Parathyroid adenoma (tissue), 2 donors: ENCODE measurements around the gene SND1.

Experiments used
- H2AFZ ChIP-seq: fragments of 300-600 bp; sonication (generic); one replicate; pipeline ENCODE4 v1.7.0; 2017; ENCODE audit warnings: antibody characterized with exemption, mild to moderate bottlenecking
- H3K27ac ChIP-seq: fragments of 300-600 bp; sonication (generic); one replicate; pipeline ENCODE4 v1.7.0; 2017
- H3K27me3 ChIP-seq: fragments of 300-600 bp; sonication (generic); one replicate; pipeline ENCODE4 v1.7.0; 2017; ENCODE audit warnings: low read length; ENCODE audit not compliant: control insufficient read depth, insufficient read depth
- H3K36me3 ChIP-seq: fragments of 300-600 bp; sonication (generic); one replicate; pipeline ENCODE4 v1.7.0; 2017; ENCODE audit warnings: low read length; ENCODE audit not compliant: control insufficient read depth, insufficient read depth
- H3K4me1 ChIP-seq: fragments of 300-600 bp; sonication (generic); one replicate; pipeline ENCODE4 v1.7.0; 2017; ENCODE audit warnings: control low read depth
- H3K4me2 ChIP-seq: fragments of 300-600 bp; sonication (generic); one replicate; pipeline ENCODE4 v1.7.0; 2017; ENCODE audit warnings: low read length
- H3K4me3 ChIP-seq: fragments of 300-600 bp; sonication (generic); one replicate; pipeline ENCODE4 v1.7.0; 2017; ENCODE audit warnings: low read depth, low read length
- H3K79me2 ChIP-seq: fragments of 300-600 bp; sonication (generic); one replicate; pipeline ENCODE4 v1.7.0; 2017; ENCODE audit warnings: control low read depth
- H3K9ac ChIP-seq: fragments of 300-600 bp; sonication (generic); one replicate; pipeline ENCODE4 v1.7.0; 2017; ENCODE audit warnings: mild to moderate bottlenecking
- H3K9me3 ChIP-seq: fragments of 300-600 bp; sonication (generic); one replicate; pipeline ENCODE4 v1.7.0; 2017; ENCODE audit warnings: low read length; ENCODE audit not compliant: control insufficient read depth
- CTCF ChIP-seq: fragments of 300-600 bp; sonication (generic); IDR thresholded peaks from one replicate; pipeline ENCODE4 v1.7.0; 2017; ENCODE audit warnings: antibody characterized with exemption, mild to moderate bottlenecking
- donor health status: primary hyperparathyroidism.

The SND1 gene

GRCh38 chr7:127981965-127982364 is 330.0 kb downstream of the SND1 start:
- Histone ChIP-seq H2AFZ (no peak overlapping the region), H3K36me3 (no peaks in the 10 kb centered on the region), H3K9ac (no peak overlapping the region), H3K9me3 (no peaks in the 10 kb centered on the region), H3K4me2 (no peak overlapping the region), H3K79me2 (no peaks in the 10 kb centered on the region), H3K27me3 (no peaks in the 10 kb centered on the region), H3K4me1 (peaks cover 13% of the 10 kb centered on the region), H3K27ac (no peak overlapping the region), H3K4me3 (no peak overlapping the region)
- no peak for TF ChIP-seq CTCF

- Histone ChIP-seq H3K4me1 (peaks cover 26% of the 10 kb centered on the region), H3K27ac (no peak overlapping the region), H3K27me3 (no peaks in the 10 kb centered on the region), H3K4me2 (peak overlapping the region; percentile 6), H3K9me3 (no peaks in the 10 kb centered on the region), H3K36me3 (no peaks in the 10 kb centered on the region), H2AFZ (no peak overlapping the region), H3K79me2 (no peaks in the 10 kb centered on the region), H3K4me3 (no peak overlapping the region), H3K9ac (no peak overlapping the region)
- TF ChIP-seq CTCF: no peak
These were observed 331.9 kb downstream of the SND1 start for GRCh38 chr7:127983804-127984332.

GRCh38 chr7:127986581-127987521 is 334.9 kb downstream of the SND1 start:
- H3K4me3 ChIP-seq: no peak overlapping the region
- peaks cover 26% of the 10 kb centered on the region for H3K4me1 ChIP-seq
- no peaks in the 10 kb centered on the region for H3K27me3 ChIP-seq
- no peaks in the 10 kb centered on the region for H3K79me2 ChIP-seq
- no peaks in the 10 kb centered on the region for H3K36me3 ChIP-seq
- H2AFZ ChIP-seq: no peak overlapping the region
- no peaks in the 10 kb centered on the region for H3K9me3 ChIP-seq
- no peak overlapping the region for H3K9ac ChIP-seq
- no peak overlapping the region for H3K4me2 ChIP-seq
- TF ChIP-seq CTCF: no peak
- no peak overlapping the region for H3K27ac ChIP-seq

GRCh38 chr7:127988751-127989150 is 336.8 kb downstream of the SND1 start:
- H3K27me3 ChIP-seq: no peaks in the 10 kb centered on the region
- no peaks in the 10 kb centered on the region for H3K36me3 ChIP-seq
- TF ChIP-seq CTCF: no peak
- H3K4me2 ChIP-seq: no peak overlapping the region
- no peak overlapping the region for H3K4me3 ChIP-seq
- H3K27ac ChIP-seq: no peak overlapping the region
- no peak overlapping the region for H2AFZ ChIP-seq
- H3K9ac ChIP-seq: no peak overlapping the region
- no peaks in the 10 kb centered on the region for H3K9me3 ChIP-seq
- peaks cover 31% of the 10 kb centered on the region for H3K4me1 ChIP-seq
- H3K79me2 ChIP-seq: no peaks in the 10 kb centered on the region
